ENCODE data around the gene NBDY.

DNA sequence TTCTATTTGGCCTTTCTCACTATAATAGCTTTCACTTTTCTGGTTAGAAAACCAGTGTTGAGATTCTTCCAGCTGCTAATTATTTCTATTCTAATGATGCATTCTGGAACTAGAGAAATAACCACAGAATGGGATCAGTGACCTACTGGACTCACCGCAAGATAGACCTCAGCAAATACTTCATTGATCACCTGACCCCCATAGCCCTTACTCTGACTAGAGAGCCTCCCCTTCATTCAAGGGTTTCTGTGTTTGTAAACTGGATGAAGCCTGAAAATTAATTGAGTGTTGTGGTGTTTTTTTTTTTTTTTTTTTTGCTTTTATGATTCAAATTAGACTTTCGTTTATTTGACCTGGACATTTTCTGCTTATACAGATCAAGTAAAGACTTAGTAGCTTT, 97.0 kb downstream of the NBDY start:
- TF ChIP-seq HDGF (IDR thresholded peaks at IDR 0.05; ENCODE audit: borderline replicate concordance) (no peak), ZNF384 (IDR thresholded peaks at IDR 0.05) (no peak), L3MBTL2 (conservative IDR thresholded peaks at IDR 0.05) (no peak), TARDBP (IDR thresholded peaks at IDR 0.05) (no peak), NFRKB (IDR thresholded peaks at IDR 0.05) (no peak), FOXA1 (IDR thresholded peaks at IDR 0.05) (no peak), SUZ12 (IDR thresholded peaks at IDR 0.05) (no peak), ARNT (IDR thresholded peaks at IDR 0.05) (no peak), FOXM1 (IDR thresholded peaks at IDR 0.05; ENCODE audit: borderline replicate concordance) (no peak)

Measured in HEK293T (cell line).